Ovary (tissue), 3 donors: Measurements from ENCODE around the gene TUFT1.

ENCODE experiments used
- EP300 ChIP-seq: sonication (generic); formaldehyde crosslinking; IDR thresholded peaks from one replicate; pipeline ENCODE4 v1.6.1; 2017; ENCODE audit warnings: antibody characterized with exemption
- POLR2A ChIP-seq: fragments of 450-650 bp; IDR thresholded peaks from one replicate; pipeline ENCODE4 v1.6.1; 2017; ENCODE audit warnings: antibody characterized with exemption, mild to moderate bottlenecking, moderate library complexity
- TF ChIP-seq, protein P1 (sequence below), 3 donors: fragments of 450-650 bp in 2 of 3; fragments of 200-600 bp in 1 of 3; IDR thresholded peaks; one replicate each; pipeline versions ENCODE4 v1.5.1 to v1.8.0; 2016 to 2022; ENCODE audit warnings: antibody characterized with exemption in 3 of 3, mild to moderate bottlenecking in 1 of 3
- donor health status: DM: no; HTN: no; CAD: no.

GRCh38 chr1:151535326-151536271 lies 4.5 kb upstream of the TUFT1 start:
- TF ChIP-seq, protein P1, sequence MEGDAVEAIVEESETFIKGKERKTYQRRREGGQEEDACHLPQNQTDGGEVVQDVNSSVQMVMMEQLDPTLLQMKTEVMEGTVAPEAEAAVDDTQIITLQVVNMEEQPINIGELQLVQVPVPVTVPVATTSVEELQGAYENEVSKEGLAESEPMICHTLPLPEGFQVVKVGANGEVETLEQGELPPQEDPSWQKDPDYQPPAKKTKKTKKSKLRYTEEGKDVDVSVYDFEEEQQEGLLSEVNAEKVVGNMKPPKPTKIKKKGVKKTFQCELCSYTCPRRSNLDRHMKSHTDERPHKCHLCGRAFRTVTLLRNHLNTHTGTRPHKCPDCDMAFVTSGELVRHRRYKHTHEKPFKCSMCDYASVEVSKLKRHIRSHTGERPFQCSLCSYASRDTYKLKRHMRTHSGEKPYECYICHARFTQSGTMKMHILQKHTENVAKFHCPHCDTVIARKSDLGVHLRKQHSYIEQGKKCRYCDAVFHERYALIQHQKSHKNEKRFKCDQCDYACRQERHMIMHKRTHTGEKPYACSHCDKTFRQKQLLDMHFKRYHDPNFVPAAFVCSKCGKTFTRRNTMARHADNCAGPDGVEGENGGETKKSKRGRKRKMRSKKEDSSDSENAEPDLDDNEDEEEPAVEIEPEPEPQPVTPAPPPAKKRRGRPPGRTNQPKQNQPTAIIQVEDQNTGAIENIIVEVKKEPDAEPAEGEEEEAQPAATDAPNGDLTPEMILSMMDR (IDR thresholded peaks at IDR 0.05) = no peak
- TF ChIP-seq EP300 = no peak
- TF ChIP-seq POLR2A = no peak
